NCI-H2196 treated with DMSO at 0.1 percent for 48 hours (cell line): ENCODE data around the gene BTBD8.

Source experiments
- DNase-seq: peaks from one replicate; lab custom pipeline; 2025; ENCODE audit not compliant: unreplicated experiment; lab: John Stamatoyannopoulos, UW

The BTBD8 gene

GRCh38 chr1:92188436-92189255 lies 108.5 kb downstream of the BTBD8 start:
- no peak for DNase-seq

- DNase-seq, result no peak
Measured at GRCh38 chr1:92191726-92192125, 111.6 kb downstream of the BTBD8 start.

- no peak for DNase-seq
Measured at GRCh38 chr1:92192246-92192645, 112.1 kb downstream of the BTBD8 start.

- DNase-seq, result no peak
Measured at GRCh38 chr1:92194511-92194910, 114.4 kb downstream of the BTBD8 start.

GRCh38 chr1:92201973-92202372 lies 121.8 kb downstream of the BTBD8 start:
- DNase-seq, result no peak

GRCh38 chr1:92203105-92203504 lies 123.0 kb downstream of the BTBD8 start:
- DNase-seq, result no peak

GRCh38 chr1:92210701-92211100 lies 130.6 kb downstream of the BTBD8 start:
- DNase-seq, result no peak

- no peak for DNase-seq
Measured at GRCh38 chr1:92211166-92211565, 131.0 kb downstream of the BTBD8 start.

- DNase-seq, result no peak
Measured at GRCh38 chr1:92217721-92218120, 137.6 kb downstream of the BTBD8 start, which contains the start of gene C1orf146. TSS of gene C1orf146 (plus strand) at chr1:92217915. CDS start at chr1:92231421, 13,506 bp downstream.

GRCh38 chr1:92218559-92218958 lies 138.4 kb downstream of the BTBD8 start:
- DNase-seq, result no peak

GRCh38 chr1:92219028-92219427 lies 138.9 kb downstream of the BTBD8 start:
- no peak for DNase-seq

- no peak for DNase-seq
Measured at GRCh38 chr1:92228401-92228800, 148.3 kb downstream of the BTBD8 start.

GRCh38 chr1:92230736-92231135 lies 150.6 kb downstream of the BTBD8 start:
- DNase-seq, result no peak
